Measurements from ENCODE around the gene NUDT21.

NUDT21 gene

DNA sequence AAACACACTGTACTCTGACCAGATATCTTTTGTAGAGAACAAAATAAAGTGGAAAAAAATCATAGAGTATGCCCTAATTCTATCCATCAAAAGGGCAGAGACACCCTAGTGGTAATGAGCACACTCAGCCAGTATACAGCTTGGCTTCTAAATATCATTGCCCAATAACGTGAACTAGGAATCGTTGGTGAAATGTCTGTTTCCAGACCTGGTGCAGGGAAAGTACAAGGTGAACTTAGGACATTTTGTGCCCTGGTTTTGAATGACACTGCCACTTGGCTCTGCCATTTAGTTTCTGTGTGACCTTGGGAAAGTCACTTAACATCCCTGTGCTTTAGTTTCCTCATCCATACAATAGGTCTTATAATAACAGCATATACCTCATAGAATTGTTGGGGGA, 39.5 kb downstream of the NUDT21 start:
- H3K4me3 ChIP-seq (ENCODE audit: control insufficient read depth, low read depth, low read length): no peak overlapping the region
- no peak for DNase-seq (ENCODE audit: low read depth)
- TF ChIP-seq, protein P1, sequence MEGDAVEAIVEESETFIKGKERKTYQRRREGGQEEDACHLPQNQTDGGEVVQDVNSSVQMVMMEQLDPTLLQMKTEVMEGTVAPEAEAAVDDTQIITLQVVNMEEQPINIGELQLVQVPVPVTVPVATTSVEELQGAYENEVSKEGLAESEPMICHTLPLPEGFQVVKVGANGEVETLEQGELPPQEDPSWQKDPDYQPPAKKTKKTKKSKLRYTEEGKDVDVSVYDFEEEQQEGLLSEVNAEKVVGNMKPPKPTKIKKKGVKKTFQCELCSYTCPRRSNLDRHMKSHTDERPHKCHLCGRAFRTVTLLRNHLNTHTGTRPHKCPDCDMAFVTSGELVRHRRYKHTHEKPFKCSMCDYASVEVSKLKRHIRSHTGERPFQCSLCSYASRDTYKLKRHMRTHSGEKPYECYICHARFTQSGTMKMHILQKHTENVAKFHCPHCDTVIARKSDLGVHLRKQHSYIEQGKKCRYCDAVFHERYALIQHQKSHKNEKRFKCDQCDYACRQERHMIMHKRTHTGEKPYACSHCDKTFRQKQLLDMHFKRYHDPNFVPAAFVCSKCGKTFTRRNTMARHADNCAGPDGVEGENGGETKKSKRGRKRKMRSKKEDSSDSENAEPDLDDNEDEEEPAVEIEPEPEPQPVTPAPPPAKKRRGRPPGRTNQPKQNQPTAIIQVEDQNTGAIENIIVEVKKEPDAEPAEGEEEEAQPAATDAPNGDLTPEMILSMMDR (IDR thresholded peaks at IDR 0.05; ENCODE audit: control insufficient read depth, insufficient read depth, low read depth, low read length, missing control alignments): no peak

DNA sequence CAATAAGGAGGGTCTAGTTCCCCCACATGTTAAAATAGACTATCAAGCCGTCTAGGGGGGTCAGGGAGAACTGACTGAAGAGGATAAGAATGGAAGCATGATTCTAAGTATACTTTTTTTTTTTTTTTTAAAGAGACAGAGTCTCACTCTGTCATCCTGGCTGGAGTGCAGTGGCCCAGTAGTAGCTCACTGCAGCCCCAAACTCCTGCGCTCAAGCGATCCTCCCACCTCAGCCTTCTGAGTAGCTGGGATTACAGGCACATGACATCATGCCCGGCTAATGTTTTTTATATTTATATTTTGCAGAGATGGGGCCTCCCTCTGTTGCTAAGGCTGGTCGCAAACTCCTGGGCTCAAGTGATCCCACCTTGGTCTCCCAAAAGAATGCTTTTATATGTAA, 40.0 kb downstream of the NUDT21 start:
- DNase-seq (ENCODE audit: low read depth): no peak
- no peak overlapping the region for H3K4me3 ChIP-seq (ENCODE audit: control insufficient read depth, low read depth, low read length)
- TF ChIP-seq, protein P1 (IDR thresholded peaks at IDR 0.05; ENCODE audit: control insufficient read depth, insufficient read depth, low read depth, low read length, missing control alignments): no peak

DNA sequence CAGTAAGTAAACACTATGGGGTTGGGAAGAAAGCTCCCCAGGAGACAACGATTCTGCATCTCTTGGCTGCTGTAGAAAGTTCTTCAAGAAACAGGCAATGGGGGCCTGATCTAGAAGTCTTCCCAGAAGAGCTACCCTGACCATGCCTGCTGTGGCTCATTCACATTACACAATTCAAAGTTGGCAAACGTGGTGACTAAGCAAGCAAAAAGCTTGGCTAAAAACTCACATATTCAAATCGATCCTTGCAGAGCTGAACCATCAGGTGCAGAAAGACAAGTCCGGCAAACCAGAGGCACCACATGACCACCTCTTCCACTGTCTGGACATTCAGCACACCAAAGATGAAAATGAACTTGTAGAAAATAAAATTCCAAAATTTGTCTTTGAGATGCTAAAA, 41.9 kb downstream of the NUDT21 start:
- TF ChIP-seq, protein P1 (IDR thresholded peaks at IDR 0.05; ENCODE audit: control insufficient read depth, insufficient read depth, low read depth, low read length, missing control alignments): no peak
- H3K4me3 ChIP-seq (ENCODE audit: control insufficient read depth, low read depth, low read length): no peak overlapping the region
- peak; percentile 11 for DNase-seq (ENCODE audit: low read depth)

DNA sequence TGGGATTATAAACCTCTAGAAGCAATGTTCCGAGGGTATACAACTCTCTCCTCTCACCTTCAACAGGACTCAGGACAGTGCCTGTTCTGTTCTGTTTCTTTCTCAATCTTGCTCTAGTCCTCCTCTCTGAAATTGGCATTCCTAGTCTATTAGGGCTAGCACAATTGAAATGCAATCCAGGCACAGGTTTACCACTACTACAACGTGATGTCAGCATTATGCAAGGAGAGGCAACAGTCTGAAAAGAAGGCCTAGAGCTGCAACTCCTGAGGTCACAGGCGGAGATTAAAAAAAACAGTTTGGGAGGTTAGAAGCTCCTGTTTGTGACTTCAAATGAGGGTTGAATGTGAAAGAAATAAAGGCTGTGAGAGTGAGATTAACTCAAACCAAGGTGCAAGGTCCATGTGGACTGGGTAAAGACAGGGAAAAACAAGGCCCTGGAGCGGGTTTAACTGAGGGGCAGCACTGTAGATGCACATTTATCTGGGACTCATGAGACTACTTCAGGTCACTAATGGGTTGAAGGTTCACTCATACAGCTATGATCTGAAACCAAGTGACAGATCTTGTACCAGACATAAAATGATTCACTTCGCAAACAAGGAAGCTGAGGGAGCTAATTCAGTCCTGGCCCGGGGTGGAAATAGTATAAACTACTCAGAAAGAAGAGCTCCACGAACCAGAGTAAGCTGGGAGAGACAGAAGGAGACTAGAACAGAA, 42.6 kb downstream of the NUDT21 start:
- DNase-seq (ENCODE audit: low read depth): no peak
- TF ChIP-seq, protein P1 (IDR thresholded peaks at IDR 0.05; ENCODE audit: control insufficient read depth, insufficient read depth, low read depth, low read length, missing control alignments): no peak
- no peak overlapping the region for H3K4me3 ChIP-seq (ENCODE audit: control insufficient read depth, low read depth, low read length)

DNA sequence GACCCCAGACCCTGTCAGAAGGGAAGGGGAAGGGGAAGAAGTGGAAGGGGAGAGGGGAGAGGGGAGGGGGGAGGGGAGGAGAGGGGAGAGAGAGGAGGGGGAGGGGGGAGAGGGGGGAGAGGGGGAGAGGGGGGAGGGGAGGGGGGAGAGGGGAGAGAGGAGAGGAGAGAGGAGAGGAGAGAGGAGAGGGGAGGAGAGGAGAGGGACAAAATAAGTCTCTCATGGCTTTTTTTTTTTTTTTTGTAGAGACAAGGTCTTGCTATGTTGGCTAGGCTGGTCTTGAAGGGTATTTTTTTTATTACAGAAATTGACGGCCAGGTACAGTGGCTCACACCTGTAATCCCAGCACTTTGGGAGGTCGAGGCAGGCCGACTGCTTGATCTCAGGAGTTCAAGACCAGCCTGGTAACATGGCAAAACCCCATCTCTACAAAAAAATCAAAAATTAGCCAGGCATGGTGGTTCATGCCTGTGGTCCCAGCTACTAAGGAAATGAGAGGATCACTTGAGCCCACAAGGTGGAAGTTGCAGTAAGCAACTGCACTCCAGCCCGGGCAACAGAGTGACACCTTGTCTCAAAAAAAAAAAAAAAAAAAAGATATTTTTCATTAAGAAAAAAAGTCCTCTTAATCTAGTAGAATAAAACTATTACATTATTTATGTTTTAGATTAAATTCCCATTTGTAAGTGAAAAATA, 45.0 kb downstream of the NUDT21 start:
- DNase-seq (ENCODE audit: low read depth): no peak
- H3K4me3 ChIP-seq (ENCODE audit: control insufficient read depth, low read depth, low read length): no peak overlapping the region
- TF ChIP-seq, protein P1 (IDR thresholded peaks at IDR 0.05; ENCODE audit: control insufficient read depth, insufficient read depth, low read depth, low read length, missing control alignments): no peak

DNA sequence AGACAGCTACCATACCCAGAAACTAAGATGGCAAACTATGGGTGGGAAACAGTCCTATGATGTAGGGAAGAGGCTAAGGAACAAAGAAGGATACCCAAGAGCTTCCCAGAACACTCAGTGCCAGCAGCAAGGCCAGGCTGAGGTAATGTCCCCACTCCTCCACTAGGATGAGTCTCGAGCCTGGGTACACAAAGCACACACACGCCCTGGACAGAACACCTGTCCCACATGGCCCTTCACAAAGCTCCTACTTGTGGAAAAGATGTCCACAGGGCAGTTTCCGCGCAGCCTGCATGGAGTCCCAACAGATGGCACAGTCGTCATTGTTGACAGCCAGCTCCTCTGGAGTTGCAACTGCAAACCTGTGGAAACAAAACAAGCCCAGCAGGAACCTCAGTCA, 49.6 kb downstream of the NUDT21 start:
- no peak for DNase-seq (ENCODE audit: low read depth)
- TF ChIP-seq, protein P1 (IDR thresholded peaks at IDR 0.05; ENCODE audit: control insufficient read depth, insufficient read depth, low read depth, low read length, missing control alignments): peak; percentile 23
- no peak overlapping the region for H3K4me3 ChIP-seq (ENCODE audit: control insufficient read depth, low read depth, low read length)
